Lung (tissue), 12 donors: ENCODE measurements around the gene FAM241B. TPM values are rescaled to one million over a fixed set of nuclear protein-coding genes. Genes with fewer than 3 reads are reported as not detected.

Experiments
- ATAC-seq: fragments of 200-7000 bp; cut with Tn5 transposase; one replicate; pipeline ENCODE4 v1.9.1; 2020; ENCODE audit warnings: moderate number of reproducible peaks; ENCODE audit not compliant: insufficient read depth, low FRiP score
- DNase-seq, 3 donors: peaks; one replicate each; pipeline ENCODE4 v3.0.0-alpha.2; 2013 to 2017
- H3K27ac ChIP-seq, 2 donors: one replicate each; pipeline ENCODE4 v1.5.1; 2013; ENCODE audit warnings: mild to moderate bottlenecking in 2 of 2, moderate library complexity in 2 of 2, control low read depth in 1 of 2, inconsistent platforms in 1 of 2, low read depth in 1 of 2, low read length in 1 of 2
- H3K27me3 ChIP-seq, 3 donors: one replicate each; pipeline ENCODE4 v1.5.1; 2013; ENCODE audit warnings: low read length in 2 of 3; ENCODE audit not compliant: control insufficient read depth in 3 of 3, insufficient read depth in 3 of 3
- H3K36me3 ChIP-seq, 4 donors: one replicate each; pipeline ENCODE4 v1.5.1; 2013; ENCODE audit warnings: low read length in 4 of 4, mild to moderate bottlenecking in 1 of 4, moderate library complexity in 1 of 4; ENCODE audit not compliant: control insufficient read depth in 4 of 4, insufficient read depth in 4 of 4
- H3K4me1 ChIP-seq, 5 donors: one replicate each; pipeline ENCODE4 v1.5.1; 2013; ENCODE audit warnings: low read length in 5 of 5, mild to moderate bottlenecking in 2 of 5, moderate library complexity in 1 of 5; ENCODE audit not compliant: control insufficient read depth in 5 of 5, insufficient read depth in 5 of 5
- H3K4me3 ChIP-seq: one replicate; pipeline ENCODE4 v1.5.1; 2013; ENCODE audit warnings: mild to moderate bottlenecking, control low read depth, moderate library complexity
- H3K9ac ChIP-seq, 2 donors: one replicate each; pipeline ENCODE4 v1.5.1; 2013; ENCODE audit warnings: low read length in 2 of 2, control low read depth in 1 of 2; ENCODE audit not compliant: insufficient read depth in 1 of 2
- H3K9me3 ChIP-seq, 4 donors: one replicate each; pipeline ENCODE4 v1.5.1; 2013; ENCODE audit warnings: low read length in 3 of 4, mild to moderate bottlenecking in 1 of 4, moderate library complexity in 1 of 4; ENCODE audit not compliant: control insufficient read depth in 4 of 4, insufficient read depth in 3 of 4
- CTCF ChIP-seq: IDR thresholded peaks from 2 replicates; pipeline ENCODE4 v1.5.1; 2012; ENCODE audit warnings: mild to moderate bottlenecking; ENCODE audit errors: control extremely low read depth, extremely low read depth
- WGBS, 2 donors: extraction: QIAGEN DNeasy Blood & Tissue Kit; methylation state at CpG; one replicate each; pipeline ENCODE4 v1.1.7; 2013; 5-methylcytosine and 5-hydroxymethylcytosine counted together
- polyA plus RNA-seq, 2 donors: library from polyadenylated mRNA; stranded (reverse); fragments of 200-250 nt; gene quantifications; one replicate each; pipeline ENCODE4 v1.2.1, GENCODE V29; 2013
- total RNA-seq, 2 donors: library from RNA; depleted of rRNA in 1 of 2; stranded (reverse); fragments of >200 nt in 1 of 2; gene quantifications; one replicate each; pipeline ENCODE4 v1.2.1, GENCODE V29; 2014 to 2021
- donor health status: control.
- donor health status: control.
- donor health status: Bipolar disorder and iron deficiency.
- donor health status: healthy.
- donor health status: DM: yes; HTN: yes; CAD: no.

The FAM241B gene
- total and polyA plus RNA-seq, 4 donors = 1.5 to 12.2 (median 8.4) TPM

GRCh38 chr10:69657866-69658265 lies 27.8 kb downstream of the FAM241B start:
- no peak for TF ChIP-seq CTCF
- Histone ChIP-seq H3K27me3 (no peaks in the 10 kb centered on the region), H3K9ac (no peak overlapping the region), H3K9me3 (peaks cover 0 to 2% (median 0%) of the 10 kb centered on the region in 4 donors), H3K4me3 (no peak overlapping the region), H3K36me3 (no peaks in the 10 kb centered on the region), H3K27ac (no peak overlapping the region), H3K4me1 (no peaks in the 10 kb centered on the region)
- 84 to 93% methylated on average over 10 of the region's 10 CpGs for WGBS, 2 donors
- DNase-seq (no peak), ATAC-seq (no peak)

GRCh38 chr10:69659241-69660038 lies 29.4 kb downstream of the FAM241B start:
- Histone ChIP-seq H3K27ac (no peak overlapping the region), H3K9ac (no peak overlapping the region), H3K4me3 (no peak overlapping the region), H3K4me1 (no peaks in the 10 kb centered on the region), H3K27me3 (no peaks in the 10 kb centered on the region), H3K9me3 (no peaks in the 10 kb centered on the region), H3K36me3 (no peaks in the 10 kb centered on the region)
- WGBS, 2 donors = 57 to 73% methylated on average over 13 of the region's 13 CpGs
- DNase-seq (no peak), ATAC-seq (no peak)
- no peak for TF ChIP-seq CTCF

- Histone ChIP-seq H3K27ac (no peak overlapping the region), H3K9ac (no peak overlapping the region), H3K4me1 (no peaks in the 10 kb centered on the region), H3K4me3 (no peak overlapping the region), H3K27me3 (no peaks in the 10 kb centered on the region), H3K9me3 (no peaks in the 10 kb centered on the region), H3K36me3 (no peaks in the 10 kb centered on the region)
- DNase-seq (no peak), ATAC-seq (no peak)
- WGBS, 2 donors = 73 to 77% methylated on average over 6 of the region's 6 CpGs
- TF ChIP-seq CTCF = no peak
Observed at GRCh38 chr10:69660296-69660695, 30.2 kb downstream of the FAM241B start.
